ENCODE results near the gene INTS14.

DNA sequence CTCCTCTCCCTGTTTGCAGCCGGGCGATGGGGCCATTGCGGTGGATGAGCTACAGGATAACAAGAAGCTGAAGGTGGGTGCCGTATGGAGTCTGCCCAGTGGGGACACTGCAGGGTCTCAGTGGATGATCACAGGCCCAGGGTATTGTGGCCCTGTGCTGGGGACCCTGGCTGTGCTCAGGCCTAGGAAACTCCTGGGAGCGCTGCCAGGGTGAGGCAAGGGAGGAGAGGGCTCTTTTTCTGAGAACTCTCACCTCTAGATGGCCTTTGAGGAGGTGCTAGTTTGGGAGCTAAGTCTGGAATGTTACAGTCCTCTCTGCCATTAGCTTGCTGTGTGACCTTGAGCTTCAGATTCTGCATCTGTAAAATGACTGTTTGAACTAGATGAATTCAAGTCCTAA lies 27.2 kb upstream of the INTS14 start:
- TF ChIP-seq CTCF (IDR thresholded peaks at IDR 0.05; ENCODE audit: insufficient read depth, low read length): no peak
- no peak for TF ChIP-seq SPI1 (IDR thresholded peaks at IDR 0.05; ENCODE audit: borderline replicate concordance, low read depth)
- no peak for TF ChIP-seq GABPA (IDR thresholded peaks at IDR 0.05; ENCODE audit: low read depth)
